Tibial nerve (tissue), 4 donors: ENCODE data around the gene NAT14.

Experiments used
- CTCF ChIP-seq, 5 experiments: fragments of 200-600 bp in 3 of 5; fragments of 450-650 bp in 2 of 5; sonication (generic) in 3 of 5; IDR thresholded peaks; one replicate each; pipeline ENCODE4 v1.5.1; 2016 to 2019; ENCODE audit warnings: antibody characterized with exemption in 5 of 5, mild to moderate bottlenecking in 3 of 5, moderate library complexity in 2 of 5
- EP300 ChIP-seq, 2 donors: sonication (generic); formaldehyde crosslinking; IDR thresholded peaks; one replicate each; pipeline ENCODE4 v1.6.1; 2017; ENCODE audit warnings: antibody characterized with exemption in 2 of 2, mild to moderate bottlenecking in 1 of 2
- POLR2A ChIP-seq, 2 donors: fragments of 450-650 bp; IDR thresholded peaks; one replicate each; pipeline ENCODE4 v1.6.1; 2017; ENCODE audit warnings: antibody characterized with exemption in 2 of 2, mild to moderate bottlenecking in 2 of 2, moderate library complexity in 2 of 2

- TF ChIP-seq CTCF (IDR thresholded peaks at IDR 0.05): no peak
- no peak for TF ChIP-seq POLR2A (IDR thresholded peaks at IDR 0.05)
- no peak for TF ChIP-seq EP300 (IDR thresholded peaks at IDR 0.05)
These were observed 5.8 kb downstream of the NAT14 start for GRCh38 chr19:55490478-55491432.
